IPS-18a (cell line): ENCODE measurements around the gene SHLD1.

ENCODE experiments used
- H3K27ac ChIP-seq: one replicate; pipeline ENCODE4 v1.5.1; 2013; ENCODE audit warnings: low read length
- H3K27me3 ChIP-seq: one replicate; pipeline ENCODE4 v1.6.1; 2013; ENCODE audit warnings: mild to moderate bottlenecking, low read length; ENCODE audit not compliant: control insufficient read depth, insufficient read depth
- H3K36me3 ChIP-seq: one replicate; pipeline ENCODE4 v1.6.1; 2013; ENCODE audit warnings: low read depth, low read length; ENCODE audit not compliant: control insufficient read depth
- H3K4me1 ChIP-seq: one replicate; pipeline ENCODE4 v1.6.1; 2013; ENCODE audit warnings: low read depth, low read length; ENCODE audit not compliant: control insufficient read depth
- H3K4me3 ChIP-seq: one replicate; pipeline ENCODE4 v1.5.1; 2013; ENCODE audit warnings: low read length
- H3K9ac ChIP-seq: one replicate; pipeline ENCODE4 v1.6.1; 2013; ENCODE audit warnings: mild to moderate bottlenecking, low read length, moderate library complexity
- H3K9me3 ChIP-seq: one replicate; pipeline ENCODE4 v1.6.1; 2013; ENCODE audit warnings: low read depth, low read length; ENCODE audit not compliant: control insufficient read depth

The SHLD1 gene

DNA sequence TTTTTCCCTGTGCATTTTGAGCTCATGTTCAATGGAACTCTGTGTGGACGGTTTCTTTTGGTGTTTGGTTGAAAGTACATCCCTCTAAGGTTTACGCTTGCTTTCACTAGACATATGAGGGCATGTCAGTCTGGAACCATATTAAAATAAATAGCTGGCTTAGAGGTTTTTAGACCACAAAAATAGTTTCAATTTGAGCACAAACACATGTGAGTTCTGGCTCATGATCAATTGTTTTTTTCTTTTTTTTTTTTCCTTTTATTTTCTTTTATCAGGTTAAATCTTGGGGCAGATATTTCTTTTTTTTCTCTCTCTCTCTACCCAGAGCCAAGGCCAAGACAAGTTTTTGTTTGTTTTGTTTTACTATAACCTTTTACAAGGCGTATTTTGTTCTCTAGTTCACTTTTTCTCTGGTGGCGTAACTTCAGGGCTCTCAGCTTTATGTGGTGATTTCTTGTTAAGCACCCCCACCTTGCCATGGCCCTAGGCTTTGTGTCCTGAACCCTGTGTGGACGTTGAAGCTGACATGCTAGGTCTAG, 92.9 kb downstream of the SHLD1 start:
- Histone ChIP-seq H3K4me1 (peaks cover 8% of the 10 kb centered on the region), H3K36me3 (no peaks in the 10 kb centered on the region), H3K27me3 (no peaks in the 10 kb centered on the region), H3K9me3 (no peaks in the 10 kb centered on the region), H3K4me3 (no peak overlapping the region), H3K27ac (no peak overlapping the region), H3K9ac (no peak overlapping the region)

DNA sequence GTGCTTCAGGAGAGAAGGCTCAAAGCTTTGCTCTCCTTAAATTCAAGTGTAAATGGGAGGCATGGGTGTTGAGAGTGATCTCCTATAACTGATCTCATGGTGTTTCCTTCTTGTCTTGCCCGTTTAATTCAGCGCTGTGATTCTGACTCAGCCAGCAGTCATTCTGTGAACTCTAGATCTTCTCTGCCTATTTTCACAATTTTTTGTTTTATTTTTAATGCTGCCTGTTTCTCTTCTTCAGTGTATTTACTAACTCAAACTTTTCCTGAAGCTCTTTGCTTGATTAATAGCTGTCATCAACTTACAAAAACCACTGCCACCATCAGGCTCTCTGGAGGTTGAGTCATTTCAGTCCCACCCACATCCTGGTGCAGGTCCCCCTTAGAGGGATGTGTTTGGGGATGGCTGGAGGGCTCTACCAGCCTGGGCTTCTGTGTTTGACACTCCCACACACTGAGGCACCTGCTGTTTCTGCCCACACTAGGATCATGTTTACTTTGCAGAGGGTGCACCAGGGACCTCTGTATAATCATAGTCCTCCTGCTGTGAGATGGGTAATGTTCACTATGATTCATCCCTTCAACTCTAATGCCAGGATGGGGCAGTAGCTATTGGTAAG, 94.0 kb downstream of the SHLD1 start:
- H3K4me1 ChIP-seq = peaks cover 8% of the 10 kb centered on the region
- no peaks in the 10 kb centered on the region for H3K27me3 ChIP-seq

DNA sequence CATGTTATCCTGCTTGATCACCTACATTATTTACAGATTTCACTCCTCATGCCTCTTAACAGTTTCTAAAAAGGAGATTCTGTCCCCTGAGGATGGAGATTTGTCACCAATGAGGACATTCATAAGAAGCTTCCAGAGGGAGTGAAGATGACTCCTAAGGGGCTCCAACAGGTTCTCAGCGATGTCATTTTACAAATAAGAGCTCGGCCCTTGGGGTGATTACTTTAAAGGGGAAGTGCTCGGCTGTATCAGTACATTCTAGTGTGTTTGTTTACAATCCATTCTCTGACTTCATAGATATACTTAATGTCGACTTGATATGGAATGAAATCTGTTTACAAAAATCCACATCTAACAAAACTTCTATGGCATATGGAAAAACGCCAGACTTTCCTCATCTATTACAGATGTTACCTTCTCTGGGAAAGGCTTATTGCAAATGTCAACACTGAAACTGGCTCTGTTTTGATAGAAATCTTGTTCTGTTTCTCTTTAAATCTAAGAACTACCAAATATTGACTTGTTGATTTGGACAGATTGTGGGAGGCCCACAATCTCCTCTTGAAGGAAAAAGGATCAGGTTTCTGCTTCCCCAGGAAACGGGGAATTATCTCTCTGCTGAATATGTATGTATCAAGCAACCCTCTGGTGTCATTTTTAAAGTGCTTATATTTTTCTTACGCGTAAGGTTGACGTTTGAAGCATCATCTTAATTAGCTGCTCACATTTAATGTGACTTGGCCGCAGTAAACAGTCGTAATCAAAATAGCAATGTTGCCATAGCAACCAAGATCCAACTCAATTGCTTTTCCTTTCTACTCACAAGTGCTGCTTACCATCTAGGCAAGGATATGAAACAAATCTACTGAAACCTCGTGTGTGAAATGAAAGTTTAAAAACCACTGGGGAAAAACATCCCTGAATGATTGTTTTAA, 95.7 kb downstream of the SHLD1 start:
- no peak overlapping the region for H3K4me3 ChIP-seq
- H3K27ac ChIP-seq = peak overlapping the region; percentile 24

More for the DNA sequence above, 94.0 kb downstream of the SHLD1 start:
- Histone ChIP-seq H3K36me3 (no peaks in the 10 kb centered on the region), H3K9ac (no peak overlapping the region), H3K9me3 (no peaks in the 10 kb centered on the region), H3K4me3 (no peak overlapping the region), H3K27ac (no peak overlapping the region)

DNA sequence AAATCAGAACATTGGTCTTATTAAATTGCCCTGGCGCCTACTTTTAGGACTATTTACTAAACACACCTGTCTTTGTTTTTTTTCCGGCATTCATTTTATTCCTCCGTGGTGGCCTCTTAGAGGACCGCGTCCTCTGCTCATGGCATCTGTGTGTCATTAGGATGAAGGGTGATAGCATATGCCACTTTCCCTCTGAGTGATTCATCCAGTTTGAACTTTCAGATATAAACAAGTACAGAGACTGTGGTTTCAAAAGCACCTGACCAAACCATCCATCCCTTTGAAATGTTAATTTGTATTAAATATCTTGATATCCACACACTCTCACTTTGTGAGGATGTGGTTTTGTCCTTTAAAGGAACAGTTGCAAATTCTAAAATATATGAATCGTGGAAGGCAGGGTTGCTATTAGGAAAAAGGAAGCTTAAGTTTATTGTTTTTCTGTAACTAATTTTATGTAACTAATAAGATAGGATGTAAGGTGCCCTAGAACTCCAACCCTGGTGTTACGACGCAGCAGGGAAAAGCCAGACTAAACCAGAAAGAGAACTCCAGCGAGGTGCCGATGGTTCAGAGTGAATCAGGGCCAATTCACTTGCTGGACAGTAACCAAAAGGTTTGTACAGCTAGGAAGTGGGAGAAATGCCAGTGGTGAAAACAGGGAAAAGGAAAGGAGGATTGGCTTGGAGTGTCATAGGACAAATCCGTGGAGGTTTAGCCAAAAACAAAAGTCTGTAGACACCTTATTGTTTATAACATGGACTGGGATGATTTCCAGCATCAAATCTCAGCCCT, 98.7 kb downstream of the SHLD1 start:
- H3K4me3 ChIP-seq = no peak overlapping the region
- H3K9me3 ChIP-seq = no peaks in the 10 kb centered on the region
- no peak overlapping the region for H3K9ac ChIP-seq
- no peaks in the 10 kb centered on the region for H3K27me3 ChIP-seq
- H3K27ac ChIP-seq = no peak overlapping the region
- peaks cover 8% of the 10 kb centered on the region for H3K4me1 ChIP-seq
- no peaks in the 10 kb centered on the region for H3K36me3 ChIP-seq

More for the DNA sequence above, 95.7 kb downstream of the SHLD1 start:
- Histone ChIP-seq H3K27me3 (no peaks in the 10 kb centered on the region), H3K4me1 (peaks cover 8% of the 10 kb centered on the region), H3K9ac (peak overlapping the region; percentile 9), H3K36me3 (no peaks in the 10 kb centered on the region), H3K9me3 (no peaks in the 10 kb centered on the region)

DNA sequence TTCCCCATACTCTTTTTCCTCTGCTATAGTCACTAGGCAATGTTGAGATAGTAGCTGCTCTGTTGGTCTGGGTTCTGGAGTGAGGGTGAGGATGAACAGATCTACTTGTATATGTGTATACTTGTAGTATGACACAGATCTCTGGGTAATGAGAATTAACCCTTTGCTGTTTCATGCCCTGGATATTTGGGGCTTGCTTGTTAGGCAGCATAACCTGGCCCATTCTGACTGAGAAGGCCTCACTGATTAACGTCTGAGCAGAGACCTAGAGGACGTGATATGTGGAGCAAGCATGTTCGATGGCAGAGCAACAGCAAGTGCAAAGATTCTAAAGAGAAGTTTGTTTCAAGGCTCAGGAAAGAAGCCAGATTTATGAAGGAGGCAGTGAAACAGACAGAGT, 105.7 kb downstream of the SHLD1 start:
- Histone ChIP-seq H3K4me3 (no peak overlapping the region), H3K9me3 (no peaks in the 10 kb centered on the region), H3K27me3 (no peaks in the 10 kb centered on the region), H3K27ac (no peak overlapping the region), H3K9ac (no peak overlapping the region), H3K4me1 (no peaks in the 10 kb centered on the region), H3K36me3 (no peaks in the 10 kb centered on the region)

GRCh38 chr20:5859608-5860007, 109.4 kb downstream of the SHLD1 start:
- no peak overlapping the region for H3K9ac ChIP-seq
- no peak overlapping the region for H3K27ac ChIP-seq
- no peak overlapping the region for H3K4me3 ChIP-seq
- no peaks in the 10 kb centered on the region for H3K4me1 ChIP-seq
- H3K27me3 ChIP-seq = no peaks in the 10 kb centered on the region
- no peaks in the 10 kb centered on the region for H3K36me3 ChIP-seq
- H3K9me3 ChIP-seq = no peaks in the 10 kb centered on the region

GRCh38 chr20:5862703-5863039, 112.5 kb downstream of the SHLD1 start:
- Histone ChIP-seq H3K27ac (no peak overlapping the region), H3K4me3 (no peak overlapping the region), H3K9me3 (no peaks in the 10 kb centered on the region)

DNA sequence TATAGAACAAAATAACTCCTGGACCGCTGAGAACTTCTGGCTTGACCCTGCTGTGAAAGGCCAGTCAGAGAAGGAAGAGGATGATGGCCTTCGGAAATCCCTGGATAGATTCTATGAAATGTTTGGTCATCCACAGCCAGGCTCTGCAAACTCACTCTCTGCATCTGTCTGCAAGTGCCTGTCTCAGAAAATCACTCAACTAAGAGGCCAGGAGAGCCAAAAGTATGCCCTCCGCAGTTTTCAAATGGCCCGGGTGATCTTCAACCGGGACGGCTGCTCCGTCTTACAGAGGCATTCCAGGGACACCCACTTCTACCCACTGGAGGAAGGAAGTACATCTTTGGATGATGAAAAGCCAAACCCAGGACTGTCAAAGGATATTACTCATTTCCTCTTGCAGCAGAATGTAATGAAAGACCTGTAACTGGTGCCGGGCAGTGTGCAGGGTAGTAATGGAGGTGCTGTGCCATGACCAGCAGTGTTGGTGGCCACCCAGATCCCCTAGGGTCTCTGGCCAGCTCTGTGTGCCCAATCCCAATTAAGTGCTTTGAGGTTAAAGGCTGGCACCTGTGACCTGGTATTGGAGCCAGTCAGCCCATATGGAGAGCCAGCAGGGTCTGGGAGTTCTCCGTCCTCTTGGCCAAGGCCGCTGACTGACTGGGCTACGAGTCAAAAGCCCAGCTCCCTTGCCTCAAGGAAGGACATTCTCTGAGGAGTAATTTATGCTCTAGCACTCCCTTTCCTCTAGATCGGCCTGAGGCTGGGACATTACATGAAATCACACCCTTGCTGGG, 113.0 kb downstream of the SHLD1 start:
- H3K9ac ChIP-seq = no peak overlapping the region
- H3K9me3 ChIP-seq = no peaks in the 10 kb centered on the region
- no peaks in the 10 kb centered on the region for H3K4me1 ChIP-seq
- no peaks in the 10 kb centered on the region for H3K27me3 ChIP-seq
- H3K36me3 ChIP-seq = no peaks in the 10 kb centered on the region
- no peak overlapping the region for H3K4me3 ChIP-seq
- H3K27ac ChIP-seq = no peak overlapping the region

More at GRCh38 chr20:5862703-5863039, 112.5 kb downstream of the SHLD1 start:
- Histone ChIP-seq H3K9ac (no peak overlapping the region), H3K36me3 (no peaks in the 10 kb centered on the region), H3K4me1 (no peaks in the 10 kb centered on the region), H3K27me3 (no peaks in the 10 kb centered on the region)

DNA sequence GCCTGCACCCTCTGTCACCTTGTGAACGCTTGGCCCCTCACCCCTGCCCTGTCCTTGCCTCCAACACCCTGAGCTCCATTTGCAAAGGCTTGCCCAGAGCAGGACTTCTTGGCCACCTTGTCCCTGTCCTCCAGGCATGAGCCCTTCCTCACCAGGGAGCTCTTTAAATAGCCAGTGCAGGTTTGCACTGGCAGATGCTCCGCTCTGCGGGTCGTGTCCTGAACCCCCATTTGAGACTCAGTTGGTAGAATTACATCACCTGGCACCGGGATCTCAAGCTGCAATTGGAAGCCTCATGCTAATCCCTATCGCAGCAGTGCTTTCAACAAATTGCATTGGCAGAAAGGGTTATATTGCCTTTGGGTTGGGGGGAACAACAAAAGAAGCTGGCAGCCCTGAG, 114.2 kb downstream of the SHLD1 start:
- Histone ChIP-seq H3K36me3 (no peaks in the 10 kb centered on the region), H3K4me3 (no peak overlapping the region), H3K27ac (no peak overlapping the region), H3K9me3 (no peaks in the 10 kb centered on the region), H3K27me3 (no peaks in the 10 kb centered on the region), H3K4me1 (no peaks in the 10 kb centered on the region), H3K9ac (no peak overlapping the region)

DNA sequence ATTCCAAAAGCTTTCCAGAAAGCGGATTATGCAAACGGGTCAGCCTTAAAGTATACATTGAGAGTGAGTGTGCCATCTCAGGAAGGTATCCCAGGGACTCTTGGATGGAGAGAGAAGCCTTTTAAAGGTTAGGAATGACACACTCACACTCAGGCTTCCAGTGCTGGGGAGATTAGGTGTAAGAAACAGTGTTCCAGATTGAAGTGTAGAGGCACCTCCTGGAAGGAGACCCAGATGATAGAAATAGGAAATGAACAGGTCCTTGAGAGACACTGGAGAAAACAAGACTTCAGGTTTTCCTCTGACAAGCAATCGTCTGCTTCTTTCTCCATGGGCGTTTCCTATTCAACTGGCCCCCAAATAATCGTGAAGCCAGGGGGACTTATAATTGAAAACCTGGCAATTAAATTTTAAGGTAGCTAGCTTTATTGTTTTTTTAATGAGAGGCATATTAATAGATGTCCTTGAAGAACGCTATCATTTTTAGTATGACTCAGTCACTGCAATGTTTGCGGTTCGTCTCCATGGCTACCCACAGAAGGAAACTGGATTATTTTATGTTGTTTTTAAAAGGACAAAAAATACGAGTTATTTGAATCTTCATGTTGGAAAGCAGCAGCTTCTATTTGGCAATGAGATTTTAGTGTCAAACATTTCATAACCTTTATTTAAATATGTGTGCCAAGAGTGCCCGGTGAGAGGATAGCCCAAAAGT, 114.8 kb downstream of the SHLD1 start:
- H3K4me3 ChIP-seq = no peak overlapping the region
- H3K36me3 ChIP-seq = no peaks in the 10 kb centered on the region
- H3K9me3 ChIP-seq = no peaks in the 10 kb centered on the region
- H3K9ac ChIP-seq = no peak overlapping the region
- H3K4me1 ChIP-seq = no peaks in the 10 kb centered on the region
- H3K27me3 ChIP-seq = no peaks in the 10 kb centered on the region
- no peak overlapping the region for H3K27ac ChIP-seq
